Nephron progenitor cell (in vitro differentiated cells): ENCODE measurements around the gene TSPAN5.

Experiments
- DNase-seq: peaks from one replicate; pipeline ENCODE4 v3.0.0; 2021
- H3K27ac Mint-ChIP-seq: 2 replicates; pipeline ENCODE4 v1.8.0; 2021; ENCODE audit warnings: mild to moderate bottlenecking, moderate library complexity, mixed read lengths
- H3K27me3 Mint-ChIP-seq: 2 replicates; pipeline ENCODE4 v1.8.0; 2021; ENCODE audit warnings: mild to moderate bottlenecking, low read depth, mixed read lengths; ENCODE audit not compliant: poor library complexity
- H3K36me3 Mint-ChIP-seq: 2 replicates; pipeline ENCODE4 v1.8.0; 2021; ENCODE audit warnings: low read depth, mixed read lengths
- H3K4me1 Mint-ChIP-seq: 2 replicates; pipeline ENCODE4 v1.8.0; 2021; ENCODE audit warnings: mixed read lengths
- H3K4me3 Mint-ChIP-seq: 2 replicates; pipeline ENCODE4 v1.8.0; 2021; ENCODE audit warnings: mild to moderate bottlenecking, moderate library complexity, mixed read lengths
- H3K9me3 Mint-ChIP-seq: 2 replicates; pipeline ENCODE4 v1.8.0; 2021; ENCODE audit warnings: mild to moderate bottlenecking, moderate library complexity, mixed read lengths
- TF ChIP-seq, protein P1 (sequence below): fragments of 200-600 bp; sonication (generic); IDR thresholded peaks from 2 replicates; pipeline ENCODE4 v1.5.0; 2021; ENCODE audit warnings: antibody characterized with exemption

The TSPAN5 gene

DNA sequence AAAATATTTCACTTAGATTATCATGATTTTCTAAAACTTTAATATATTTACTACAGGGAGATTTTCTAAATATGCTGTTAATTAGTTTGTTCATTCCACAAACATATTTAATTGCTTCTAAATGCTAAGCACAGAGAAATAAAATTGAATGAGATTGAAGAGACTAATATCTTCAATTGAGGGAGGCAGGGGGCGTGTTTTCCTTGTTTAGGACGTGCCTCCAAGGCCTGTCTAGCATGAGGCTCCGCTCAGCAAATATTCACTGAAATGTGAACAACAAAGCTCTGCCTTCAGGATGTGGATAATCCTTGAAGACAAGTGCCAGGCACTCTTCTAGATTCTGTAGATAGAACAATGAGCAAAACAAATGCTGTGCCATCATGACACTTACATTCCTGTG, 98.1 kb downstream of the TSPAN5 start:
- H3K27ac Mint-ChIP-seq, result no peak overlapping the region
- TF ChIP-seq, protein P1, sequence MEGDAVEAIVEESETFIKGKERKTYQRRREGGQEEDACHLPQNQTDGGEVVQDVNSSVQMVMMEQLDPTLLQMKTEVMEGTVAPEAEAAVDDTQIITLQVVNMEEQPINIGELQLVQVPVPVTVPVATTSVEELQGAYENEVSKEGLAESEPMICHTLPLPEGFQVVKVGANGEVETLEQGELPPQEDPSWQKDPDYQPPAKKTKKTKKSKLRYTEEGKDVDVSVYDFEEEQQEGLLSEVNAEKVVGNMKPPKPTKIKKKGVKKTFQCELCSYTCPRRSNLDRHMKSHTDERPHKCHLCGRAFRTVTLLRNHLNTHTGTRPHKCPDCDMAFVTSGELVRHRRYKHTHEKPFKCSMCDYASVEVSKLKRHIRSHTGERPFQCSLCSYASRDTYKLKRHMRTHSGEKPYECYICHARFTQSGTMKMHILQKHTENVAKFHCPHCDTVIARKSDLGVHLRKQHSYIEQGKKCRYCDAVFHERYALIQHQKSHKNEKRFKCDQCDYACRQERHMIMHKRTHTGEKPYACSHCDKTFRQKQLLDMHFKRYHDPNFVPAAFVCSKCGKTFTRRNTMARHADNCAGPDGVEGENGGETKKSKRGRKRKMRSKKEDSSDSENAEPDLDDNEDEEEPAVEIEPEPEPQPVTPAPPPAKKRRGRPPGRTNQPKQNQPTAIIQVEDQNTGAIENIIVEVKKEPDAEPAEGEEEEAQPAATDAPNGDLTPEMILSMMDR, result no peak
- no peak for DNase-seq
- no peak overlapping the region for H3K4me3 Mint-ChIP-seq
- no peaks in the 10 kb centered on the region for H3K27me3 Mint-ChIP-seq
- peaks cover 65% of the 10 kb centered on the region for H3K4me1 Mint-ChIP-seq
- H3K9me3 Mint-ChIP-seq, result peaks cover 6% of the 10 kb centered on the region
- peaks cover 19% of the 10 kb centered on the region for H3K36me3 Mint-ChIP-seq

DNA sequence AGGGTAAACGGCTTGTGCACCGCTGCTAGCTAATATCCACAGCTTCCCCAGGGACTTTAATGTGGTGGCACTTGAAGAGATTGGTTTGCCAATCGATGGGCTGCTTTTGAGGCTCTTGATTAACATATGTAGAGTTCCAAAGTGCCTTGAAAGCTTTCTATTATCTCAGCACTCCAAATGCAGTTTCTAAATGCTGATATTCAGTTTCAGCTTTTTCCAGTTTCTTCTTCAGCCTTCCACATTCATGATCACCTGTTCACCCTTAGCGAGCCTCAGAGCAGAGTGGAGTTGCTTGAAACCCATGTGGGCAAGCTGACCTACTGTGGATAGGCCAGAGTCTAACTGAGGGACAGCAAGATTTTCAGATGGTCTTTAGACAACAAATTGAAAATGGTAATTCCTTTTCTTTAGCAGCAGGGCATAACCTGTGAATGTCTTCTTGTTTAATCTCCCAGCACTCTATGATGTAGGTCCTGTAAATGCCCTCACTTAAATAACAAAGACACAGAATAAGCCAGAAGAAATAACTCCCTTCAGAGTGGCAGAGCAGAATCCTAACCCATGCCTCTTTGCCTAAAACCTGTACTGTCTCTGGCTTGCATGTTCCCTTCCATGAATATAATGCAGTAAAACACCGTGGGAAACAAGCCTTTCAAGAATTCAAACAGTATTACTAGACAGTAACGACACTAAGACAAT, 99.8 kb downstream of the TSPAN5 start:
- TF ChIP-seq, protein P1, result no peak
- no peak overlapping the region for H3K4me3 Mint-ChIP-seq
- peaks cover 61% of the 10 kb centered on the region for H3K4me1 Mint-ChIP-seq
- H3K9me3 Mint-ChIP-seq, result peaks cover 6% of the 10 kb centered on the region
- no peak for DNase-seq
- no peaks in the 10 kb centered on the region for H3K27me3 Mint-ChIP-seq
- H3K36me3 Mint-ChIP-seq, result peaks cover 25% of the 10 kb centered on the region
- peak overlapping the region; percentile 12 for H3K27ac Mint-ChIP-seq

DNA sequence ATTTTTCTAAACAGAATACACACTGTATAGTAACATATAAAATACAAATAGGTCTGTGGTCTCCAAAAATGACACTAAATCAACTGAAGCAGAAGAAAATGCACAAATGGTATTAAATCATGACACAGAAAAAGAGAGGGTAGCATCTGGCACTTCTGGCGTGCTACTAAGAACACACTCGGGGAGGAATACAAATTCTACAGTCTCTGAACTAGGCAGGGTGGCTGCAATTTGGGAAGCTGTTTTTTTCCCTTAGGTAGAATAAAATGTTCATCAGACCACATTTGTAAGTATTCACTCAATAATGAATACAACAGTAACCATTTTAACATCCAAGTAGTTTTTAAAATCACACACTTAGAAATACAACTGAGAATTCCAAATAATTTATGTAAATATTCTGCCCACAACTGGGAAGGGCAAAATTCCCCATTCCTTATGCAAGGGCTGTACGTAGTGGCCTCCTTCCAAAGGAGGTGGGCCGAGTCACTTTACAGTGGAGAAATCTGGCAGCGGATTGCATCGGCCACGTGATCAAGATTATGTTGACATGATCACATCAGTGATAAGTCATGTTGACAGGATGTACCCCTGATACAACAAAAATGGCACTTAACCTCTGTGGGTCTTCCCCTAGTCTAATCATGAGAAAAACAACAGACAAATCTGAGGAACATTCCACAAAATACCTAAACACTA, 101.1 kb downstream of the TSPAN5 start:
- TF ChIP-seq, protein P1, result no peak
- Mint-ChIP-seq H3K9me3 (peaks cover 8% of the 10 kb centered on the region), H3K36me3 (peaks cover 34% of the 10 kb centered on the region), H3K4me1 (peaks cover 56% of the 10 kb centered on the region), H3K4me3 (no peak overlapping the region), H3K27ac (no peak overlapping the region), H3K27me3 (no peaks in the 10 kb centered on the region)
- no peak for DNase-seq

DNA sequence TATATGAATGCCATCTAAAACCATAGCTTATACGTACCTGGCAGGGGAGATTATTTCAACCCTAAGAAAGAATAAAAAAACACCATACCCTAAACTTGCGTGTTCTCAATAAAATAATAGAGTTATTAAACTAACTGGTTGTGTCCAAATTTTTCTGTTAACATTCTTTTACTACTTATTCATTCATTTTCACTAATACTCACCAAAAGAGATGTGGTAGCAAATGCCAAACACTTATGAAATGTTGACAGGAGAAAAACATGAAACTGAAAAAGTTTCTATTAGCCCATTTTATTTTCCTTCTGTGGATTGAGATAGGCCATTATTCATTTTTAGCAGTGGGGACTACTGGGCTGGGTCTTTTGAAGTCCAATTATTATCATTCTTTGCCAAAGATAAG, 102.0 kb downstream of the TSPAN5 start:
- H3K4me3 Mint-ChIP-seq, result no peak overlapping the region
- DNase-seq, result no peak
- H3K36me3 Mint-ChIP-seq, result peaks cover 34% of the 10 kb centered on the region
- peaks cover 56% of the 10 kb centered on the region for H3K4me1 Mint-ChIP-seq
- H3K9me3 Mint-ChIP-seq, result peaks cover 12% of the 10 kb centered on the region
- TF ChIP-seq, protein P1, result no peak
- H3K27me3 Mint-ChIP-seq, result no peaks in the 10 kb centered on the region
- H3K27ac Mint-ChIP-seq, result no peak overlapping the region

DNA sequence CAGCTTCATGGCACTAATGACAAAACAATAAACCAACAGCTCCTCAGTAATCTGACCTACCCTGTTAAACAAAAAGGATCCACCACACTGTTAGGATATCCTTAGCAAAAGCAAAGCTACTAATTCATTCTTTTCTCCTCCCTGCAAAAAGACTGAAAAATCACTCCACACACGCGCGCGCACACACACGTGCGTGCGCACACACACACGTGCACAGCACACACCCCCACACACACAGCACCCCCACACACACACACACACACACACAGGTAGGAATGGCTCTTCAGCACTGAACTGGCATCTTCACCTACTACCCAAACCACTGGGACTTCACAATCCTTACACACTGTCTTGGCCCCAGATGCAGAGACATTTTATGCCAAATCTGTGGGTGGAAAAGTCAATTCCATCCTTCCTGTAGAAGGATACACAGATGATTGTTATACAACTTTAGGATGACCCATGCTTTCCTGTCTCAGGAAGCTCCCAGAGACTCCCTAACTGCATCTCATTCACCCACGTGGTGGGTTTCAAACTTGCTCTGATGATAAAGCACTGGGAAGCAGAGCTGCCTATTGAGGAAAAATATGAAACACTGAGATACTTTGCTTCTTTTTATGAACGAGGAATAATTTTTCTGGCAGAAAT, 102.5 kb downstream of the TSPAN5 start:
- TF ChIP-seq, protein P1, result no peak
- Mint-ChIP-seq H3K4me3 (peak overlapping the region; percentile 7), H3K27ac (peak overlapping the region; percentile 82), H3K9me3 (peaks cover 14% of the 10 kb centered on the region), H3K36me3 (peaks cover 34% of the 10 kb centered on the region), H3K27me3 (peaks cover 3% of the 10 kb centered on the region), H3K4me1 (peaks cover 56% of the 10 kb centered on the region)
- DNase-seq, result no peak
